ENCODE data around the gene TLDC2.
"Not testable (repeated sequence)": the region's sequence is repeated elsewhere in the genome, so short reads cannot be mapped to it uniquely, and the experiment has no call there.

Gene TLDC2

GRCh38 chr20:36888880-36889516 is 13.1 kb downstream of the TLDC2 start:
- H3K4me1 ChIP-seq (ENCODE audit: control insufficient read depth, insufficient read depth, low read length) = peaks cover 15% of the 10 kb centered on the region
- H3K4me3 ChIP-seq (ENCODE audit: low read depth, low read length) = no peak overlapping the region
- H3K36me3 ChIP-seq (ENCODE audit: control insufficient read depth, insufficient read depth, low read length) = peaks cover 24% of the 10 kb centered on the region; the same call in 1 of the 2 replicates
- H3K9me3 ChIP-seq (ENCODE audit: control insufficient read depth, insufficient read depth, low read depth, low read length) = no peaks in the 10 kb centered on the region
- H3K27ac ChIP-seq (ENCODE audit: low read depth, low read length) = no peak overlapping the region
- H3K27me3 ChIP-seq (ENCODE audit: control insufficient read depth, insufficient read depth, low read length) = no peaks in the 10 kb centered on the region
- no peak overlapping the region for H3K9ac ChIP-seq (ENCODE audit: low read length)

DNA sequence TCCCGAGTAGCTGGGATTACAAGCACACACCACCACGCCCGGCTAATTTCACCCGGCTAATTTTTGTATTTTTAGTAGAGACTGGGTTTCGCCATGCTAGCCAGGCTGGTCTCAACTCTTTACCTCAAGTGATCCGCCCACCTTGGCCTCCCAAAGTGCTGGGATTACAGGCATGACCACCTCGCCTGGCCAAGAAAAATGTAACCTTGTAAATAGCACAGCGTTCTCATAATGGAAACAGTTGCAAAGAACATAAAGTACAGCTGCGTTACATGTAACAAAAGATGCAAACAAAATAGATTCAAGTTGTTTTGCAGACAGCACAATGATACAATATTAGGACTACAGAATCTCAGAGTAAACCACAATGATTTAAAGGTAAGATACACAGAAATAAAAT is 14.6 kb downstream of the TLDC2 start:
- peaks cover 26% of the 10 kb centered on the region; the same call in 1 of the 2 replicates for H3K36me3 ChIP-seq (ENCODE audit: control insufficient read depth, insufficient read depth, low read length)
- H3K4me1 ChIP-seq (ENCODE audit: control insufficient read depth, insufficient read depth, low read length) = peaks cover 15% of the 10 kb centered on the region
- H3K27ac ChIP-seq (ENCODE audit: low read depth, low read length) = no peak overlapping the region
- H3K4me3 ChIP-seq (ENCODE audit: low read depth, low read length) = no peak overlapping the region
- H3K9ac ChIP-seq (ENCODE audit: low read length) = no peak overlapping the region
- H3K27me3 ChIP-seq (ENCODE audit: control insufficient read depth, insufficient read depth, low read length) = no peaks in the 10 kb centered on the region
- no peaks in the 10 kb centered on the region for H3K9me3 ChIP-seq (ENCODE audit: control insufficient read depth, insufficient read depth, low read depth, low read length)

DNA sequence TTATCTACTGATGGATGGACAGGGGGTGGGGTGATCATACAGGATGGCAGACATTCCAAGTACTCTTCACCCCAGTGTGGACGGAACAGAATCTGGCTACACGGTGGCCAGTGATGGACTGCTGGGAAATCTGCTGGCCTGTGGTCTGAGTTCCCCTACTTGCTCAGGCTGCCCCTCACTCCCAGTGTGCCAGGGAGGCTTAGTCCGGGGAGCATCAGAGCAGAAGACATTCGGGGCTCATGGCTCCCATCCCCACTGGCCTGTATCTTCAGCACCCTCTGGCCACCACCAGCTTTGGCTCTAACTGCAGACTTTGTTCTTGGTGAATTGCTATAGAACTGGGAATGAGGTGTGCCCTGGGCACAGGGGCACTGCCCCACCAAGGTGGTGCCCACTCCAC is 15.3 kb downstream of the TLDC2 start:
- peaks cover 15% of the 10 kb centered on the region for H3K4me1 ChIP-seq (ENCODE audit: control insufficient read depth, insufficient read depth, low read length)
- no peak overlapping the region for H3K9ac ChIP-seq (ENCODE audit: low read length)
- no peaks in the 10 kb centered on the region for H3K27me3 ChIP-seq (ENCODE audit: control insufficient read depth, insufficient read depth, low read length)
- H3K27ac ChIP-seq (ENCODE audit: low read depth, low read length) = no peak overlapping the region
- H3K4me3 ChIP-seq (ENCODE audit: low read depth, low read length) = no peak overlapping the region
- H3K36me3 ChIP-seq (ENCODE audit: control insufficient read depth, insufficient read depth, low read length) = peaks cover 29% of the 10 kb centered on the region; the same call in 1 of the 2 replicates
- H3K9me3 ChIP-seq (ENCODE audit: control insufficient read depth, insufficient read depth, low read depth, low read length) = no peaks in the 10 kb centered on the region

- H3K36me3 ChIP-seq (ENCODE audit: control insufficient read depth, insufficient read depth, low read length) = peaks cover 46% of the 10 kb centered on the region; the same call in 1 of the 2 replicates
- H3K4me3 ChIP-seq (ENCODE audit: low read depth, low read length) = no peak overlapping the region
- no peak overlapping the region for H3K9ac ChIP-seq (ENCODE audit: low read length)
- no peaks in the 10 kb centered on the region for H3K9me3 ChIP-seq (ENCODE audit: control insufficient read depth, insufficient read depth, low read depth, low read length)
- H3K27ac ChIP-seq (ENCODE audit: low read depth, low read length) = no peak overlapping the region
- H3K4me1 ChIP-seq (ENCODE audit: control insufficient read depth, insufficient read depth, low read length) = no peaks in the 10 kb centered on the region
- H3K27me3 ChIP-seq (ENCODE audit: control insufficient read depth, insufficient read depth, low read length) = no peaks in the 10 kb centered on the region
Observed at GRCh38 chr20:36893801-36894200, 17.9 kb downstream of the TLDC2 start.

GRCh38 chr20:36895036-36895435 is 19.1 kb downstream of the TLDC2 start:
- Histone ChIP-seq H3K9ac (ENCODE audit: low read length) (no peak overlapping the region), H3K9me3 (ENCODE audit: control insufficient read depth, insufficient read depth, low read depth, low read length) (no peaks in the 10 kb centered on the region), H3K4me3 (ENCODE audit: low read depth, low read length) (no peak overlapping the region), H3K36me3 (ENCODE audit: control insufficient read depth, insufficient read depth, low read length) (peaks cover 44% of the 10 kb centered on the region; the same call in 1 of the 2 replicates), H3K27me3 (ENCODE audit: control insufficient read depth, insufficient read depth, low read length) (no peaks in the 10 kb centered on the region), H3K27ac (ENCODE audit: low read depth, low read length) (no peak overlapping the region), H3K4me1 (ENCODE audit: control insufficient read depth, insufficient read depth, low read length) (no peaks in the 10 kb centered on the region)

GRCh38 chr20:36904690-36905089 is 28.8 kb downstream of the TLDC2 start:
- H3K36me3 ChIP-seq (ENCODE audit: control insufficient read depth, insufficient read depth, low read length) = peaks cover 32% of the 10 kb centered on the region
- H3K27ac ChIP-seq (ENCODE audit: low read depth, low read length) = no peak overlapping the region
- H3K9ac ChIP-seq (ENCODE audit: low read length) = no peak overlapping the region
- H3K27me3 ChIP-seq (ENCODE audit: control insufficient read depth, insufficient read depth, low read length) = no peaks in the 10 kb centered on the region
- H3K4me1 ChIP-seq (ENCODE audit: control insufficient read depth, insufficient read depth, low read length) = no peaks in the 10 kb centered on the region
- H3K9me3 ChIP-seq (ENCODE audit: control insufficient read depth, insufficient read depth, low read depth, low read length) = no peaks in the 10 kb centered on the region
- no peak overlapping the region for H3K4me3 ChIP-seq (ENCODE audit: low read depth, low read length)

DNA sequence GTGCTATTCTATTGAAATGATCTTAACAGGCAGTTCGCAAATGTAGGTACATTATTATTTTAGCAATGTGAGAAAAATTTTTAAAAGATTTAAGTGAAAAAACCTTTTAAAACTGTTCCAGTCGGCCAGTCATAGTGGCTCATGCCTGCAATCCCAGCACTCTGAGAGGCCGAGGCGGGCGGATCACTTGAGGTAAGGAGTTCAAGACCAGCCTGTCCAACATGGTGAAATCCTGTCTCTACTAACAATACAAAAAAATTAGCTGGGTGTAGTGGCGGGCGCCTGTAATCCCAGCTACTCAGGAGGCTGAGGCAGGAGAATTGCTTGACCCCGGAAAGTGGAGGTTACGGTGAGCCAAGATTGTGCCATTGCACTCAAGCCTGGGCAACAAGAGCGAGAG is 29.6 kb downstream of the TLDC2 start:
- H3K9ac ChIP-seq (ENCODE audit: low read length); H3K9me3 ChIP-seq (ENCODE audit: control insufficient read depth, insufficient read depth, low read depth, low read length); H3K27ac ChIP-seq (ENCODE audit: low read depth, low read length); H3K4me1 ChIP-seq (ENCODE audit: control insufficient read depth, insufficient read depth, low read length); H3K27me3 ChIP-seq (ENCODE audit: control insufficient read depth, insufficient read depth, low read length); H3K4me3 ChIP-seq (ENCODE audit: low read depth, low read length): not testable (repeated sequence)
- H3K36me3 ChIP-seq (ENCODE audit: control insufficient read depth, insufficient read depth, low read length) = peaks cover 32% of the 10 kb centered on the region

DNA sequence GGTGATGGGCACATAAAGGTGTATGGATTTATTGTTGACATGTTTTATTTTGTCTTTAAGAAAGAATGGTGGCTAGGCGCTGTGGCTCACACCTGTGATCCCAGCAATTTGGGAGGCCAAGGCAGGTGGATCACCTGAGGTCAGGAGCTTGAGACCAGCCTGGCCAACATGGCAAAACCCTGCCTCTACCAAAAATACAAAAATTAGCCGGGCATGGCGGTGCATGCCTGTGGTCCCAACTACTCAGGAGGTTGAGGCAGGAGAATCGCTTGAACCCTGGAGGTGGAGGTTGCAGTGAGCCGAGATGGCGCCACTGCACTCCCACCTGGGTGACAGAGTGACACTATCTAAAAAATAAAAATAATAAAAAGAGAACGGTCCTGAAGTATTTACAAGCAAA is 30.1 kb downstream of the TLDC2 start:
- peaks cover 29% of the 10 kb centered on the region for H3K36me3 ChIP-seq (ENCODE audit: control insufficient read depth, insufficient read depth, low read length)
- H3K27me3 ChIP-seq (ENCODE audit: control insufficient read depth, insufficient read depth, low read length); H3K27ac ChIP-seq (ENCODE audit: low read depth, low read length); H3K9ac ChIP-seq (ENCODE audit: low read length); H3K4me3 ChIP-seq (ENCODE audit: low read depth, low read length); H3K9me3 ChIP-seq (ENCODE audit: control insufficient read depth, insufficient read depth, low read depth, low read length); H3K4me1 ChIP-seq (ENCODE audit: control insufficient read depth, insufficient read depth, low read length): not testable (repeated sequence)

- Histone ChIP-seq H3K27me3 (ENCODE audit: control insufficient read depth, insufficient read depth, low read length) (no peaks in the 10 kb centered on the region), H3K4me3 (ENCODE audit: low read depth, low read length) (no peak overlapping the region), H3K9ac (ENCODE audit: low read length) (no peak overlapping the region), H3K27ac (ENCODE audit: low read depth, low read length) (no peak overlapping the region), H3K36me3 (ENCODE audit: control insufficient read depth, insufficient read depth, low read length) (peaks cover 18% of the 10 kb centered on the region), H3K4me1 (ENCODE audit: control insufficient read depth, insufficient read depth, low read length) (peaks cover 14% of the 10 kb centered on the region; the same call in 1 of the 2 replicates), H3K9me3 (ENCODE audit: control insufficient read depth, insufficient read depth, low read depth, low read length) (no peaks in the 10 kb centered on the region)
Observed at GRCh38 chr20:36908603-36909002, 32.7 kb downstream of the TLDC2 start.

DNA sequence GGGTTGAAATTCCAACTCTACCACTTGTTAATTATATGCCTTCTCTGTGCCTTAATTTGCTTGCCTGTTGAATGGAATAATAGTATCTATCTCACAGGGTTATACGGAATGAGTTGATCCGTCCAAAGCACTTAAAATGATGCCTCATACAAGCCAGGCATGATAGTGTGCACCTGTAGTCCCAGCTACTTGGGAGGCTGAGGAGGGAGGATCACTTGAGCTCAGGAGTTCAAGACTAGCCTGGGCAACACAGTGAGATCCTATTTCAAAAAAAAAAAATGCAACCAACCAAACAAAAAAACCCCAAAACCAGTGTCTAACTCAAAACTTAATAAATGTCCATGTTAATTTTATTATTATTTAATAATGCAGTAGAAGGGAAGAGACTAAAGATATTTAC is 40.3 kb downstream of the TLDC2 start:
- no peak overlapping the region for H3K27ac ChIP-seq (ENCODE audit: low read depth, low read length)
- no peaks in the 10 kb centered on the region for H3K27me3 ChIP-seq (ENCODE audit: control insufficient read depth, insufficient read depth, low read length)
- H3K36me3 ChIP-seq (ENCODE audit: control insufficient read depth, insufficient read depth, low read length) = peaks cover 10% of the 10 kb centered on the region; the same call in 1 of the 2 replicates
- H3K4me1 ChIP-seq (ENCODE audit: control insufficient read depth, insufficient read depth, low read length) = peaks cover 13% of the 10 kb centered on the region; the same call in 1 of the 2 replicates
- H3K9ac ChIP-seq (ENCODE audit: low read length) = no peak overlapping the region
- H3K9me3 ChIP-seq (ENCODE audit: control insufficient read depth, insufficient read depth, low read depth, low read length) = no peaks in the 10 kb centered on the region
- H3K4me3 ChIP-seq (ENCODE audit: low read depth, low read length) = no peak overlapping the region

DNA sequence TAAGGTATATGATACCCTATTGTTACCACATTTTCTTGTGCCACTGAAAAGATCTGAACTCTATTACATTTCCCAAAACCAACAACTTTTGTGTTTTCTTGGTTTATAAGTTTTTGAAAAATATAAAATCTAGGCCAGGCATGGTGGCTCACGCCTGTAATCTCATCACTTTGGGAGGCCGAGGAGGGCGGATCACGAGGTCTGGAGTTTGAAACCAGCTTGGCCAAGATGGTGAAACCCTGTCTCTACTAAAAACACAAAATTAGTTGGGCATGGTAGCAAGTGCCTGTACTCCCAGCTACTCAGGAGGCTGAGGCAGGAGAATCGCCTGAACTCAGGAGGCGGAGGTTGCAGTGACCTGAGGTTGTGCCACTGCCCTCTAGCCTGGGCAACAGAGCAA is 41.3 kb downstream of the TLDC2 start:
- H3K9ac ChIP-seq (ENCODE audit: low read length) = no peak overlapping the region
- no peaks in the 10 kb centered on the region for H3K9me3 ChIP-seq (ENCODE audit: control insufficient read depth, insufficient read depth, low read depth, low read length)
- H3K36me3 ChIP-seq (ENCODE audit: control insufficient read depth, insufficient read depth, low read length) = peaks cover 10% of the 10 kb centered on the region; the same call in 1 of the 2 replicates
- no peaks in the 10 kb centered on the region for H3K27me3 ChIP-seq (ENCODE audit: control insufficient read depth, insufficient read depth, low read length)
- no peak overlapping the region for H3K4me3 ChIP-seq (ENCODE audit: low read depth, low read length)
- peaks cover 2% of the 10 kb centered on the region; the same call in 1 of the 2 replicates for H3K4me1 ChIP-seq (ENCODE audit: control insufficient read depth, insufficient read depth, low read length)
- no peak overlapping the region for H3K27ac ChIP-seq (ENCODE audit: low read depth, low read length)

Data from HUES6 (cell line).